GOT3 (cell line): ENCODE data around the gene EEF1AKMT2.

Experiments used
- DNase-seq: peaks from one replicate; lab custom pipeline; 2025; ENCODE audit warnings: mixed read lengths; lab: John Stamatoyannopoulos, UW

Gene EEF1AKMT2

DNA sequence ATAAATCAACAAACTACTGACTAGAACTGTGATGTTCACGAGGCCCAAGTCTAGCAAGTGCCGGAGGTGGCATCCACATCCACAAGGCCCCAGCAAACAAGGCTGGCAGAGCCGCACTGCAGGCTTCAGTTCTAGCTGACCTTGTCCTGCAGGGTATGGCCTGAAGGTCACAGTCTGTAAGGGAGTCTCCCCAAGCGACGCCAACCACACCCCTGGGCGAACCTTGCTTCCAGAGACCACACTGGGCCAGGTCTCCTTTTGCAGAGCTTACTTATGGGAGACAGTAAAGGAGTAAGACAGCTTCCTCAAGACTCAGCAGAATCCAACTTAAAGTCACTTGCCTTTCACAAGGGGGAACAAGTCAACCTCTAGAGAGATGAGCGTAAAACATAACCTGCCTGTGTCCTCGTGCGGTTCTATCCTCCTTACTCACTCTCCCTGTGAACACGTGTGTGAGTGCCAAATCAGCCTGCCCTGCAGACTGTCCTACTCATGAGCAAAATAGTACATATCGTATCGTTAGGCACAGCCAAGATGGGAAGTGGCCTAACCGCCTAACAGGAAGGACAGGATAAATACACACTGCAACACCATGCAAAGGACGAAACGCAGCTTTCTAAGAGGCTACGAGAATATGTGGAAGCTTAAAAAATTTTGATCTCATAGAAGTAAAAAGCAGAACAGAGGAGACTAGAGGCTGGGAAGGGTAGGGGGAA is 70.2 kb downstream of the EEF1AKMT2 start:
- no peak for DNase-seq

GRCh38 chr10:124719213-124719851 is 72.4 kb downstream of the EEF1AKMT2 start:
- no peak for DNase-seq

GRCh38 chr10:124717911-124718741 is 73.6 kb downstream of the EEF1AKMT2 start:
- no peak for DNase-seq

GRCh38 chr10:124717041-124717757 is 74.5 kb downstream of the EEF1AKMT2 start:
- DNase-seq = no peak

GRCh38 chr10:124716369-124716768 is 75.3 kb downstream of the EEF1AKMT2 start:
- no peak for DNase-seq

DNA sequence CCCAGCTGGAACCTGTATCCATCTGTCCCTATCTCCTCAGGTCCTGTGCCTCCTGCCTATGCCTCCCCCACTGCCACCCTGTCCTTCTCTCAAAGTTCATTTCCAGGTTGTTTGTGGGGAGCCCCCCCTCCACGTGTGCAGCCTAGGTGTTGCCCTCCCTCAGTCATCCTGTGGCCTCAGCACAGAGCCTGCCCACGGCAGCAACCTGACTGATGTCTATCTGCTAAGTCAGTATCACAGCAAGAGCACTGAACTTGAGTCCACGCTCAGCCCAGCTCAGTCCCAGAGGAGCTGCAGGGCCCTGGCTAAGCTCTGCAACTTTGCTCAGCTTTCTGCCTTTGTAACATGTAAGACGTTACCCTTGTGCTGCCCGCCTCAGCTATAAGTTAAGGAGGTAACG is 76.2 kb downstream of the EEF1AKMT2 start:
- no peak for DNase-seq

DNA sequence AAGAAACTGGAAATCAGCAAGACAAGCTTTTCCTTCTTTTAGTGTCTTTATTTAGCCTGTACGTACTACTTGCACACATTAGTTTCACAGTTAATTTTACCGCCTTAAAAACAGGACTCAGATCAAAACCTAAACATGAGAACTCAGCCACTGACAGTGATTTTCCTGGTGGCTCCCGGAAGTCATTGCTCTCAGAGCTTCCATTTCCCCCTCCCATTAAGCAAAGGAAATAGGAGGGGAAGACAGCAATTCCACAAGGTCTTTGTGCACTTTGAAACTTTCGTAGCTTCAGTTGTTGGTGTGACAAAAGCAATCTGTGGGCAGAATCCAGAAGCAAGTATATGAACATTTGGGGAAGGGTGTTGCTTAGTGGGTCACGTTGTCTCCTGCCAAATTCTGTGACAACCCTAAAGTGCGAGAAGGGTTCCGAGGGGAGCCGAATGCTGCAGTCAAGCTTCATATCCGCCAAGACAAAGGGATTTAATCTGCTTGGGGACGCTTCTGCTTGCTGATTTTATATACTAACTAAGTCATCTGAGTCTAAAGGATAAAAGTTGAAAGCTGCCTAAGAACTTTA is 77.9 kb downstream of the EEF1AKMT2 start:
- no peak for DNase-seq

- no peak for DNase-seq
Measured at GRCh38 chr10:124712704-124713407, 78.8 kb downstream of the EEF1AKMT2 start.

GRCh38 chr10:124711145-124711544 is 80.5 kb downstream of the EEF1AKMT2 start:
- no peak for DNase-seq

GRCh38 chr10:124710266-124710881 is 81.3 kb downstream of the EEF1AKMT2 start:
- no peak for DNase-seq

- DNase-seq = no peak
Measured at GRCh38 chr10:124709861-124710260, 81.8 kb downstream of the EEF1AKMT2 start.

- DNase-seq = no peak
Measured at GRCh38 chr10:124708922-124709520, 82.7 kb downstream of the EEF1AKMT2 start.

GRCh38 chr10:124708246-124708779 is 83.4 kb downstream of the EEF1AKMT2 start:
- DNase-seq = no peak
